C4-2B (cell line): ENCODE data around the gene GFPT2.

Source experiments
- ZFX ChIP-seq: fragments of 450-650 bp; IDR thresholded peaks from 2 replicates; pipeline ENCODE4 v1.6.1; 2017
- TF ChIP-seq, protein P1 (sequence below): fragments of 450-650 bp; conservative IDR thresholded peaks from 2 replicates; pipeline ENCODE4 v1.5.1; 2017; ENCODE audit warnings: mild to moderate bottlenecking

DNA sequence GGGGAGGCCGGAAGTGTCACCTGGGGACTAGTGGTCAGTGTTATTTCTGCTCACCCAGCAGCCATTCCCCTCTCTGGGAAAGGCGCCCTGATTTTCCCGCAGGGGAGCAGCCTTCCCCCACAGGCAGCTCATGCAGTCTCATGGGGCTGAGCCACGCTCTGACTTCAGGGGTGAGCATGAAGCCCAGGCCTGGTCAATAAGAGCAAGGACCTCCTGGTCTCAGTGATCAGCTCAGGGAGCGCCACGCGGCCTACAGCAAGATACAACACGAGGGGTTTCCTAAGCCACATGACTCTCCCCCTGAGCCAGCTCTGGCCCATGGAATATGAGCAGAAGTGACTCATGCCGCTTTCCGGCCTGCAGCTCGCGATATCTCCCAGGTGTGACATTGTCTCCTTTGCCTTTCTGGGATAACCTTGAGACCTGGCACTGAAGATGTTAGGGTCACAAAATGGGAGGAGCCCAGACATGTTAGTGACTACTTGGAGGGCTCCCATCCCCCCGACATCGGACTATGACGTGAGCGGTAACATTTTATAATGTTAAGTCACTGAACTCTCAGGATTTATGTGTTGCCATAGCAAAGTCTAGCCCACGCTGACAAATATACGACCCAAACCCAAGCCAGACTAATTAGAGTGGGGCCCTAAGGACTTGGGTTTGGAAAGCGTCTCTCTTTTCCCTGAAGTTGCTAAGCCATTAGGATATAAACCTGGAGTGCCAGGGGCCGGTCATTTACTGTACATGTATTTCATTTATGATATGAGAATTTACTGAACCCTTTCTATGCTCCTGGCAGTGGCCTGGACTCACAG is 46.5 kb upstream of the GFPT2 start:
- TF ChIP-seq, protein P1, sequence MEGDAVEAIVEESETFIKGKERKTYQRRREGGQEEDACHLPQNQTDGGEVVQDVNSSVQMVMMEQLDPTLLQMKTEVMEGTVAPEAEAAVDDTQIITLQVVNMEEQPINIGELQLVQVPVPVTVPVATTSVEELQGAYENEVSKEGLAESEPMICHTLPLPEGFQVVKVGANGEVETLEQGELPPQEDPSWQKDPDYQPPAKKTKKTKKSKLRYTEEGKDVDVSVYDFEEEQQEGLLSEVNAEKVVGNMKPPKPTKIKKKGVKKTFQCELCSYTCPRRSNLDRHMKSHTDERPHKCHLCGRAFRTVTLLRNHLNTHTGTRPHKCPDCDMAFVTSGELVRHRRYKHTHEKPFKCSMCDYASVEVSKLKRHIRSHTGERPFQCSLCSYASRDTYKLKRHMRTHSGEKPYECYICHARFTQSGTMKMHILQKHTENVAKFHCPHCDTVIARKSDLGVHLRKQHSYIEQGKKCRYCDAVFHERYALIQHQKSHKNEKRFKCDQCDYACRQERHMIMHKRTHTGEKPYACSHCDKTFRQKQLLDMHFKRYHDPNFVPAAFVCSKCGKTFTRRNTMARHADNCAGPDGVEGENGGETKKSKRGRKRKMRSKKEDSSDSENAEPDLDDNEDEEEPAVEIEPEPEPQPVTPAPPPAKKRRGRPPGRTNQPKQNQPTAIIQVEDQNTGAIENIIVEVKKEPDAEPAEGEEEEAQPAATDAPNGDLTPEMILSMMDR: no peak
- no peak for TF ChIP-seq ZFX
